GM18909 (cell line): ENCODE data around the gene SERPINI1.
A peak's percentile ranks its signal among the peaks of the same experiment; 100 is the strongest.

Experiments used
- ATAC-seq: cut with Tn5 transposase; IDR thresholded peaks from one replicate; pipeline ENCODE4 v1.9.1; 2021; ENCODE audit warnings: mild to moderate bottlenecking; ENCODE audit not compliant: unreplicated experiment, poor library complexity

Gene SERPINI1

GRCh38 chr3:167839460-167840134, 104.1 kb downstream of the SERPINI1 start:
- no peak for ATAC-seq

DNA sequence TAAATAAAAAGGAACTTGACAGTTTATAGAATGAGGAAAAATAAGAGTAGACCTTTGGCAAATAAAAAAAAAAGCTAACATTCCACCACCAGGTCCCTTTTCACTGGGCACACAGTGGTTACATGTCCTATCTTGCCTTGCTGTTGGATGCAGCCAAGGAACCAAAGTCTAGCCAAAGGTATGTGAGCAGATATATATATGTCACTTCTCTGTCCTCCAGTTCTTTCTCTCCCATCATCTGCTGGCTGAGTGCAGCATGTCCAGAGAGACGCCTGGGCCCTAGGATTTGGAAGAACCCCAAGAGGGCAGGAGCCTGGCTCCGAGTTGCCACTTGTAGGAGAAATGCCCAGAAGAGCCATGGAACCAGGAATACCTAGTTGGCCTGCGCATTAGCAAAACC, 104.7 kb downstream of the SERPINI1 start:
- ATAC-seq = no peak

GRCh38 chr3:167843481-167843880, 108.0 kb downstream of the SERPINI1 start:
- peak; percentile 7 for ATAC-seq

GRCh38 chr3:167843886-167844285, 108.4 kb downstream of the SERPINI1 start:
- peak; percentile 78 for ATAC-seq

DNA sequence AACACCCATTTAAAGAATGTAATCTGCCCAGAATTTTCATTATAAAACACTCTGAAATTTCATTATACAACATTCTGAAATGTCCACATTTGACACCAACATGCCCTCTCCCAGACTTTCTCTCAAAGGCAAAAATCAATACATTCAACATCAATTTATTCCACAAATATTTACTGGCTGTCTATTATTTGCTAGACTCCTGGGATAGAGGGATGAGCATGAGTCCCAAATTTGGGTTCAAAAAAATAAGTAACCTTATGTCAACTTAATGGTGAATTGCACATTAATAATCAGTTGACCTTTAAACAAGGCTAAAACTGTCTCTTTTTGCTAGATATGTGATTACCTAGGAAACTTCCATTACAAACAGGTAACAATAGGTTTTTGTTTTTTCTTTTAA, 109.0 kb downstream of the SERPINI1 start:
- no peak for ATAC-seq

GRCh38 chr3:167851171-167851570, 115.7 kb downstream of the SERPINI1 start:
- no peak for ATAC-seq

GRCh38 chr3:167851749-167852148, 116.2 kb downstream of the SERPINI1 start:
- no peak for ATAC-seq

DNA sequence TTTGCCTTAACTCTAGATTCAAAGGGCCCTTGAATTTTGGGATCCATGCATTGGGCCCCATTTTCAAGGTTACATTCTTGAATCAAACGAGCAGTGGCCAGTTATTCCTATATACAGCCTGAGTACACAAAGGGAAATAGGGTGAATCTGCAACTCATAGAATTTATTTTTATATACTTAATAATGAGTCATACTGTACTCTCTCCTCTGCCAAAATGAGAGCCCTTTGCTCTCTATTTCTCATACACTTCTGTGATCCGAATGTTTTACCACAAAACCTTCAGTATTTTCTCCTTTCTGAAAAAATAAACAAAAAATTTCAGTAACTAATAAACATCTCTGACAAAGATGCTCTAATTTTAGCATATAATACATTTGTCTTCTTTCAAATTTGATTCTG, 116.7 kb downstream of the SERPINI1 start:
- ATAC-seq = no peak

DNA sequence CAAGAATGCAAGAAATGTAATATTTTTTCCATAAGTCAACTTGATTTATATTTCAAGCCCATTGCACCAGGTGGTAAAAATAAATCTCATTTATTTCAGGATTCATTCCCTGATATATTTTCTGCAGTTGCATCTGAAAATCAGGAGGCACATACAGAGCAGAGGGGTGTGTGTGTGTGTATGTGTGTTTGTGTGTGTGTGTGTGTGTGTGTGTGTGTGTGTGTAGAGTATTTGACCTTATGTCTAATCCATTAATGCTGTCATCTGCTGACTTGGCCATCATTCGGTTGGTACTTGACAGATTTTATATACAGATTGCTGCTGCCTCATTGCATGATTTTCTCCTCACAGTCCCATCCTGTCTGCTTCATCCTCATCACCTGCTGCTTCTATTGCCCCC, 118.5 kb downstream of the SERPINI1 start:
- ATAC-seq = no peak

- ATAC-seq = no peak
Measured at GRCh38 chr3:167854846-167855245, 119.3 kb downstream of the SERPINI1 start.

- ATAC-seq = no peak
Measured at GRCh38 chr3:167855306-167855705, 119.8 kb downstream of the SERPINI1 start.

DNA sequence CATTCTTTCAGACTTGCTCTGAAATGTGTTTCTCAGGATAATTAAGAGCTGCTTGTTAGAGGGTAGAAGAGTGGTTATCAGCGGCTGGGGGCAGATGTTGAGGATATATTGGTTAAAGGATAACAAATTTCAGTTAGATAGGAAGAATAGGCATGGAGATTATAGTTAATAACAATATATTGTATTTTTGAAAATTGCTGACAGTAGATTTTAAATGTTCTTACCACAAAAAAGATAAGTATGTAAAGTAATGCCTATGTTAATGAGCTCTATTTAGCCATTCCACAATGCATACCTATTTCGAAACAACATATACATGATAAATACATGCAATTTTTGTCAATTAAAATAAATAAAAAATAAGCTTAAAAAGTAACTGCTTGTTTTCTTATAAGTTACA, 123.3 kb downstream of the SERPINI1 start:
- no peak for ATAC-seq

DNA sequence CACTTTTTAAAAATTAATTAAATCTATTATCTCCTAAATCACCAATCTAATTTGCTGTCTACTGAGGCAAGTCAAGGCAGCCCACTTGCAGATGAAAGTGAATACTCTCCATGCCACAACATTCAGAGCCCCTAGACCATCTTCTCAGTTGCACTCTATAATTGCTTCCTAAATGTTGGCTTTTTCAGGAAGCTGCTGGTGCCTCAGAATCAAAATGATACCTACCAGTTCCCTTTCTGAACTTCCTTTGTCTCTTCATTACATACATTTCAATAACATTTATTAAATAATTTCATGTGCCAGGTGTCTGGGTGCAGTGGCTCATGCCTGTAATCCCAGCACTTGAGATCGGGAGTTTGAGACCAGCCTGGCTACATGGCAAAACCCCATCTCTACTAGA, 124.1 kb downstream of the SERPINI1 start:
- no peak for ATAC-seq

- no peak for ATAC-seq
Measured at GRCh38 chr3:167861649-167862048, 126.1 kb downstream of the SERPINI1 start.

- ATAC-seq = no peak
Measured at GRCh38 chr3:167862104-167862730, 126.7 kb downstream of the SERPINI1 start.

DNA sequence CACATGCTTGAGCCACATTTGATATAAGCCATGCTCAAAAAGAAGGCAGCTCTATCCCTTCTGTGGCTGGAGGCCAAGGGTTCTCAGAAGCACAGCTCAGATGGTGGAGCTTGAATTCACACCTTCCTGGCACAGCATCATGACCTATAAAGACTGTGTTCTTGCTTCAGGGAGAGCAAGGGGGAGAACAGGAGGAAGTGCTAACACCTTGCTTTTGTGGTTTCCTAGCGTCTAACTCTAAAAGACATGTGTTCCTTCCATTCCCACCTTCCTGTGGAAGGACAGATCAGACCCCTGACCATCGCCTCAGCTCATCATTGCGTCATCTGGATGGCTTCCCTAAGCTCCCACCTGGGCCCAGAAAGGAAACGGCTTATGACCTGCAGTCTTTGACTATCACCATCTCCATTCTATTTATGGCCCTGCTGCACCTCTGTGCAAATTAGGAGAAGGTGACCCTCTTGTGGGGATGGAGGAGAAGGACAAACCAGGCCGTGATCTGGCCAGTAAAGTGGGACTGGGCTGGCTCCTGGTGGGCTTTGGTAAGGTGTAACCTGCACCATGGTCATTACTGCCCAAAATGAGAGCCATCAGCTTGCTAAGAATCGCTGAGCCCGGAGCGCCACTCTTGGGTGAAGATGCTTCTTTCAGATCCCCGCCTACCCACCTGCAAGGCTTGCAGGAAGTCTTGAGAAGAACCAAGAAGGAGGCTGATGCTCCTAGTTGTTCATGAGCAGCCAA, 128.5 kb downstream of the SERPINI1 start:
- ATAC-seq = no peak

- ATAC-seq = no peak
Measured at GRCh38 chr3:167864552-167864874, 129.0 kb downstream of the SERPINI1 start.

DNA sequence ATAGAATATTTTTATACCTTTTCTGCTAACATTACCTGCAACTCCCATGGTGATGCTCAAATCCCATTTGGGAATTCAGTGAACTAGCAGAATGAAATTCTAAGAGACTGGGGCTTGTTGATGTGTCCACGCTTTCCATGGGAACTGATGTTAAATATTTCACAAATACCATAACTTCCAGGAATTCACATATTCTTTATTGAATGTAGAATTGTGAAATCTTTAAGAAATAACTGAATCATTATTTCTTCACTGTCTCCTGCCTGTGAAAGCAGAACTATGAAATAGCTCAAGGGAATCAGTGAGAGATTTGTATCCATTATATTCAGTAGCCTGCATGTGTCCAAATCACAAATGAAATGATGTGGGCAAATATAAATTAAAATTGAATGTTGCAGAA, 130.8 kb downstream of the SERPINI1 start:
- no peak for ATAC-seq

DNA sequence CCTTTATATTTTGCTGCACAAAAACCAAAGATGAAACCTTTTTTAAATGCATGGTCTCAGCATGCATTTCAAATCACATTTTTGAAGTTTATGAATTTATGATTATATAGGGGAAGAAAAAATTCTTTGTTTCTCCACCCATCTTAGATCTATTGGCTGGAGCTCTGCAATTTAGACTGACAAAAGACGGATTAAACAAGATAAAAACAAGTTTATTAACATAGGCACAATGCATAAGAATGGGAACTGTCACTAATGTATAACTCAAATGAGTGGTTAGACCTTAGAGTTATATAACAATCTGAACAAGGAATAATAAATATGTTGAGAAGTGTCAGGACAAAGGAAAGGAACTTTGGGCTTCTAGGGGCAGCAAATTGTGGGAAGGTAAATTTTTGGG, 132.5 kb downstream of the SERPINI1 start:
- no peak for ATAC-seq

GRCh38 chr3:167870181-167870580, 134.7 kb downstream of the SERPINI1 start:
- ATAC-seq = no peak

- ATAC-seq = no peak
Measured at GRCh38 chr3:167870759-167871158, 135.2 kb downstream of the SERPINI1 start.

- no peak for ATAC-seq
Measured at GRCh38 chr3:167872032-167872431, 136.5 kb downstream of the SERPINI1 start.
